ENCODE data around the gene TRIM63. TPM values are rescaled to one million over a fixed set of nuclear protein-coding genes. Genes with fewer than 3 reads are reported as not detected.

TRIM63 gene
- total and polyA plus RNA-seq, 2 of the 13 experiments (the other 11 are each of a cell fraction or from before 2014, with no cell fraction given), result not detected

DNA sequence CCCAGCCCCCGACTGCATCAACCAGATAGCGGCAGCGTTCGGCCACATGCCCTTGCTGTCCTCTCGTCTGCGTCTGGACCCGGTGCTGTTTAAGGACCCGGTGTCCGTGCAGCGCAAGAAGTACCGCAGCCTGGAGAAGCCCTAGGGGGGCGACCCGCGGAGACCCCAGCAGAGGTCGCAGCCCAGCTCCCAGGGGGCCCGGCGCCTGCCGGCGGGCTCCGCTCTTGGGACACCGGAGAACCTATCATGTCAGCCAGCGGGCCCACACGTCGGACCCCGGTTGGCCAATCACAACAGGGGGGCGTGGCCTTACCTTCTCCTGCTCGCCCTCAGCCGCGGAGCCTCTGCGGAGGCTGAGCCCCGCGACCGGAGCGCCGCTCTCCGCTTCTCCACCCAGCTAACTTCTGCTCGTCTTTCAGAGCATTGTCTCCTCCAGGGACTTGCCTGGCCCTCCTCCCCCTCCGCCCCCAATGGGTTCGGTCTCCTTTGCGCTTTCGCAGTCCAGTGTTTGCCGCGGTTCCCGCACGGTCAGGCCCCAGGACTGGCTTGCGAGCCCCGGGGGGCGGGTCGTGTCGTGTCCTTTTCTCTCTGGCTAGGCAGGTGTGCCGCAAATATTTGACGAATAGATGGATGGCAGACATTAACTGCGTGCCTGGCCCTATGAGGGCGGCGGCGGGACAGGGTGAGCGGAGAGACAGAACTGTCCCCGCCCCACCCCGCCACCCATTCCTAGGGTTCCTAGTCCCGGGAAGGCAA lies 32.0 kb downstream of the TRIM63 start (continued):
- TF ChIP-seq, protein P1, sequence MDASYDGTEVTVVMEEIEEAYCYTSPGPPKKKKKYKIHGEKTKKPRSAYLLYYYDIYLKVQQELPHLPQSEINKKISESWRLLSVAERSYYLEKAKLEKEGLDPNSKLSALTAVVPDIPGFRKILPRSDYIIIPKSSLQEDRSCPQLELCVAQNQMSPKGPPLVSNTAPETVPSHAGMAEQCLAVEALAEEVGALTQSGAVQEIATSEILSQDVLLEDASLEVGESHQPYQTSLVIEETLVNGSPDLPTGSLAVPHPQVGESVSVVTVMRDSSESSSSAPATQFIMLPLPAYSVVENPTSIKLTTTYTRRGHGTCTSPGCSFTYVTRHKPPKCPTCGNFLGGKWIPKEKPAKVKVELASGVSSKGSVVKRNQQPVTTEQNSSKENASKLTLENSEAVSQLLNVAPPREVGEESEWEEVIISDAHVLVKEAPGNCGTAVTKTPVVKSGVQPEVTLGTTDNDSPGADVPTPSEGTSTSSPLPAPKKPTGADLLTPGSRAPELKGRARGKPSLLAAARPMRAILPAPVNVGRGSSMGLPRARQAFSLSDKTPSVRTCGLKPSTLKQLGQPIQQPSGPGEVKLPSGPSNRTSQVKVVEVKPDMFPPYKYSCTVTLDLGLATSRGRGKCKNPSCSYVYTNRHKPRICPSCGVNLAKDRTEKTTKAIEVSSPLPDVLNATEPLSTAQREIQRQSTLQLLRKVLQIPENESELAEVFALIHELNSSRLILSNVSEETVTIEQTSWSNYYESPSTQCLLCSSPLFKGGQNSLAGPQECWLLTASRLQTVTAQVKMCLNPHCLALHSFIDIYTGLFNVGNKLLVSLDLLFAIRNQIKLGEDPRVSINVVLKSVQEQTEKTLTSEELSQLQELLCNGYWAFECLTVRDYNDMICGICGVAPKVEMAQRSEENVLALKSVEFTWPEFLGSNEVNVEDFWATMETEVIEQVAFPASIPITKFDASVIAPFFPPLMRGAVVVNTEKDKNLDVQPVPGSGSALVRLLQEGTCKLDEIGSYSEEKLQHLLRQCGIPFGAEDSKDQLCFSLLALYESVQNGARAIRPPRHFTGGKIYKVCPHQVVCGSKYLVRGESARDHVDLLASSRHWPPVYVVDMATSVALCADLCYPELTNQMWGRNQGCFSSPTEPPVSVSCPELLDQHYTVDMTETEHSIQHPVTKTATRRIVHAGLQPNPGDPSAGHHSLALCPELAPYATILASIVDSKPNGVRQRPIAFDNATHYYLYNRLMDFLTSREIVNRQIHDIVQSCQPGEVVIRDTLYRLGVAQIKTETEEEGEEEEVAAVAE (CRISPR knock-in tag; IDR thresholded peaks at IDR 0.05; ENCODE audit: borderline replicate concordance), result no peak; the same call in 1 of the 2 replicates
- peak; percentile 15; the same call in 1 of the 2 replicates for TF ChIP-seq ZNF572 (CRISPR knock-in tag; IDR thresholded peaks at IDR 0.05)
- no peak for TF ChIP-seq REXO4 (CRISPR knock-in tag; IDR thresholded peaks at IDR 0.05; ENCODE audit: borderline replicate concordance)
- TF ChIP-seq, protein P2, sequence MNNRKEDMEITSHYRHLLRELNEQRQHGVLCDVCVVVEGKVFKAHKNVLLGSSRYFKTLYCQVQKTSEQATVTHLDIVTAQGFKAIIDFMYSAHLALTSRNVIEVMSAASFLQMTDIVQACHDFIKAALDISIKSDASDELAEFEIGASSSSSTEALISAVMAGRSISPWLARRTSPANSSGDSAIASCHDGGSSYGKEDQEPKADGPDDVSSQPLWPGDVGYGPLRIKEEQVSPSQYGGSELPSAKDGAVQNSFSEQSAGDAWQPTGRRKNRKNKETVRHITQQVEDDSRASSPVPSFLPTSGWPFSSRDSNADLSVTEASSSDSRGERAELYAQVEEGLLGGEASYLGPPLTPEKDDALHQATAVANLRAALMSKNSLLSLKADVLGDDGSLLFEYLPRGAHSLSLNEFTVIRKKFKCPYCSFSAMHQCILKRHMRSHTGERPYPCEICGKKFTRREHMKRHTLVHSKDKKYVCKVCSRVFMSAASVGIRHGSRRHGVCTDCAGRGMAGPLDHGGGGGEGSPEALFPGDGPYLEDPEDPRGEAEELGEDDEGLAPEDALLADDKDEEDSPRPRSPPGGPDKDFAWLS (CRISPR knock-in tag; IDR thresholded peaks at IDR 0.05; ENCODE audit: borderline replicate concordance), result 0 out of 2 replicates have a peak, but pooled peaks have one; percentile 45
- TF ChIP-seq, protein P3, sequence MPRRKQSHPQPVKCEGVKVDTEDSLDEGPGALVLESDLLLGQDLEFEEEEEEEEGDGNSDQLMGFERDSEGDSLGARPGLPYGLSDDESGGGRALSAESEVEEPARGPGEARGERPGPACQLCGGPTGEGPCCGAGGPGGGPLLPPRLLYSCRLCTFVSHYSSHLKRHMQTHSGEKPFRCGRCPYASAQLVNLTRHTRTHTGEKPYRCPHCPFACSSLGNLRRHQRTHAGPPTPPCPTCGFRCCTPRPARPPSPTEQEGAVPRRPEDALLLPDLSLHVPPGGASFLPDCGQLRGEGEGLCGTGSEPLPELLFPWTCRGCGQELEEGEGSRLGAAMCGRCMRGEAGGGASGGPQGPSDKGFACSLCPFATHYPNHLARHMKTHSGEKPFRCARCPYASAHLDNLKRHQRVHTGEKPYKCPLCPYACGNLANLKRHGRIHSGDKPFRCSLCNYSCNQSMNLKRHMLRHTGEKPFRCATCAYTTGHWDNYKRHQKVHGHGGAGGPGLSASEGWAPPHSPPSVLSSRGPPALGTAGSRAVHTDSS (CRISPR knock-in tag; conservative IDR thresholded peaks at IDR 0.05), result no peak
- TF ChIP-seq ZNF143 (CRISPR knock-in tag; IDR thresholded peaks at IDR 0.05), result peak; percentile 70
- TF ChIP-seq MEIS1 (CRISPR knock-in tag; IDR thresholded peaks at IDR 0.05; ENCODE audit: borderline replicate concordance), result peak; percentile 45; the same call in 1 of the 2 replicates
- no peak for TF ChIP-seq NCOA5 (CRISPR knock-in tag; IDR thresholded peaks at IDR 0.05)
- no peak for TF ChIP-seq ZNF260 (CRISPR knock-in tag; IDR thresholded peaks at IDR 0.05; ENCODE audit: borderline replicate concordance, low read depth)
- no peak for TF ChIP-seq NR2F2 (IDR thresholded peaks at IDR 0.05; ENCODE audit: borderline replicate concordance, low read depth)
- TF ChIP-seq ISX (CRISPR knock-in tag; conservative IDR thresholded peaks at IDR 0.05), result no peak
- no peak for TF ChIP-seq PHF20 (CRISPR knock-in tag; IDR thresholded peaks at IDR 0.05)
- no peak; the same call in none of the 2 replicates for TF ChIP-seq ZNF607 (CRISPR knock-in tag; IDR thresholded peaks at IDR 0.05; ENCODE audit: borderline replicate concordance)
- TF ChIP-seq ZNF556 (CRISPR knock-in tag; IDR thresholded peaks at IDR 0.05; ENCODE audit: borderline replicate concordance), result peak; percentile 19; the same call in 1 of the 2 replicates
- no peak for TF ChIP-seq ZNF564 (CRISPR knock-in tag; IDR thresholded peaks at IDR 0.05)
- no peak for TF ChIP-seq SMARCE1 (IDR thresholded peaks at IDR 0.05; ENCODE audit: borderline replicate concordance)
- no peak for TF ChIP-seq ZNF557 (CRISPR knock-in tag; IDR thresholded peaks at IDR 0.05)
- TF ChIP-seq ZFY (CRISPR knock-in tag; IDR thresholded peaks at IDR 0.05), result peak; percentile 78
- no peak for TF ChIP-seq ZNF644 (CRISPR knock-in tag; IDR thresholded peaks at IDR 0.05; ENCODE audit: low read depth)
- TF ChIP-seq, protein P4, sequence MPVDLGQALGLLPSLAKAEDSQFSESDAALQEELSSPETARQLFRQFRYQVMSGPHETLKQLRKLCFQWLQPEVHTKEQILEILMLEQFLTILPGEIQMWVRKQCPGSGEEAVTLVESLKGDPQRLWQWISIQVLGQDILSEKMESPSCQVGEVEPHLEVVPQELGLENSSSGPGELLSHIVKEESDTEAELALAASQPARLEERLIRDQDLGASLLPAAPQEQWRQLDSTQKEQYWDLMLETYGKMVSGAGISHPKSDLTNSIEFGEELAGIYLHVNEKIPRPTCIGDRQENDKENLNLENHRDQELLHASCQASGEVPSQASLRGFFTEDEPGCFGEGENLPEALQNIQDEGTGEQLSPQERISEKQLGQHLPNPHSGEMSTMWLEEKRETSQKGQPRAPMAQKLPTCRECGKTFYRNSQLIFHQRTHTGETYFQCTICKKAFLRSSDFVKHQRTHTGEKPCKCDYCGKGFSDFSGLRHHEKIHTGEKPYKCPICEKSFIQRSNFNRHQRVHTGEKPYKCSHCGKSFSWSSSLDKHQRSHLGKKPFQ (CRISPR knock-in tag; IDR thresholded peaks at IDR 0.05; ENCODE audit: insufficient replicate concordance), result no peak
